Measurements from ENCODE around the gene MRGPRG.

Gene MRGPRG

DNA sequence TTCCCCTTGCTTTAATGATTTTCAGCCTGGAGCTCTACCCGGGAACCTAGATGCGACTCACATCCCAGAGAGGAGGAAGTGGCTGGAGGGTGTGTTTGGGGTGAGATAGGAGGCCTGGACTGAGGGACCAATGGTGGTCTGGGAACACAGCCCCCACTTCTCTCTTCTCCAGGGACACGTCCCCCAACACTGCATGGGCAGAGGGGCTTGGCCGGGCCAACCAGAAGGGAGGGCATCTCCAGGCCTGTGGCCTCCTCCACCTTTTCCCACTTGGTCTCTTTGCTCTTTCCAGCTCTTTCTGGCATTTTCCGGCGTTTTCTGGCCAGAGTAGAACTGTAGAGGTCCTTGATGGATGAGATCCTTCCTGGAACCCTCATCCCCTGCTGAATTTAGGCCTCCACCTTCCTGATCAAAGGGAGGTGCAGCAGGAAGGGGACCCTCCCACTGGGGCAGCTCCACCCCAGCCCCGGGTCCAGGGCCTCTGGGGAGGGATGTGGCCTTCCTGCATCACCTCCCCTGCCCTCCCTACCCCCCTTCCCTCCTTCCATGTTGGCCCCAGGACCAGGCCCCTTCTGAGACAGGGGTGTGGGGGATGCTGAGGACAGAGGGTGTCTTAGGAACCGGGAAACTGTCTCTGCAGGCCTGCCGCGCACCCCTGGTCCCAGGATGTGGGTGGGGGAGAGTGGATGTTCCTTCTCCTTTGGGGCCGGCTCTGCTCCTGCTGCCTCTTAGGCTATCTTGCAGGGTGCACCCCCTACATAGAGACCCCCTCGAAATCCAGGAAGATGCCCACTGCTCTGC, 24.4 kb downstream of the MRGPRG start:
- no peak for DNase-seq (ENCODE audit: low read depth)
- TF ChIP-seq, protein P1, sequence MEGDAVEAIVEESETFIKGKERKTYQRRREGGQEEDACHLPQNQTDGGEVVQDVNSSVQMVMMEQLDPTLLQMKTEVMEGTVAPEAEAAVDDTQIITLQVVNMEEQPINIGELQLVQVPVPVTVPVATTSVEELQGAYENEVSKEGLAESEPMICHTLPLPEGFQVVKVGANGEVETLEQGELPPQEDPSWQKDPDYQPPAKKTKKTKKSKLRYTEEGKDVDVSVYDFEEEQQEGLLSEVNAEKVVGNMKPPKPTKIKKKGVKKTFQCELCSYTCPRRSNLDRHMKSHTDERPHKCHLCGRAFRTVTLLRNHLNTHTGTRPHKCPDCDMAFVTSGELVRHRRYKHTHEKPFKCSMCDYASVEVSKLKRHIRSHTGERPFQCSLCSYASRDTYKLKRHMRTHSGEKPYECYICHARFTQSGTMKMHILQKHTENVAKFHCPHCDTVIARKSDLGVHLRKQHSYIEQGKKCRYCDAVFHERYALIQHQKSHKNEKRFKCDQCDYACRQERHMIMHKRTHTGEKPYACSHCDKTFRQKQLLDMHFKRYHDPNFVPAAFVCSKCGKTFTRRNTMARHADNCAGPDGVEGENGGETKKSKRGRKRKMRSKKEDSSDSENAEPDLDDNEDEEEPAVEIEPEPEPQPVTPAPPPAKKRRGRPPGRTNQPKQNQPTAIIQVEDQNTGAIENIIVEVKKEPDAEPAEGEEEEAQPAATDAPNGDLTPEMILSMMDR (IDR thresholded peaks at IDR 0.05; ENCODE audit: insufficient read depth, low read depth, low read length, missing control alignments) = no peak
- H3K4me3 ChIP-seq (ENCODE audit: low read length) = no peak overlapping the region

DNA sequence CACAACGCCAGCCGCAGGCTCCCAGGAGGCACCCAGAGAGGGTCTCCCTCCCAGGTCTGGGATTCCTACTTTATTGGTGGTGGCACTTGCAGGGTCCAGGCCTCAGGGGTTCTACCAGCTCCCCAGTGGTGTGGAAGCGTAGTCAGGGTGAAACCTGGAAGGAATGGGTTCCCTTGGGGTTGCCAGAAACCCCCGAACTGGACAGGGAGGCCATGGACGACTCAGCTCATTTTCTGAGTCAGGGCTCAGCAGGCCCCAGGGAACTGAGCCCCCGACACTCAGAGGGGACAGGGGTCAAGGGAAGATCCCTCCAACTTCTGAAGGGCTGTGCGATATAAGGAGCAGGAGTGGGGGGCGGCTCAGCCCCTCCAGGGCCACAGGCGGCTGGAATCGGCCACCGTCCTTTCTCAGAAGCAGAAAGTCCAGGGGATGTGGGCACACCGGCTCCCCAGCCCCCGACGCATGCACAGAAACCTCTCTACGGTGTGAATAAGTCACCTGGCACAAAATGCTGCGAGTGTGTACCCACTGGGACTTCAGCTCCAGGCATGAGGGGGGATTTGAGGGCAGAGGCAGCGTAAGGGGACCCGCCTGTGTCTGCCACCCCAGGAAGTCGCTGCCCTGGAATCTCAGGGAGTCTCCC, 25.1 kb downstream of the MRGPRG start:
- no peak for DNase-seq (ENCODE audit: low read depth)
- TF ChIP-seq, protein P1 (IDR thresholded peaks at IDR 0.05; ENCODE audit: insufficient read depth, low read depth, low read length, missing control alignments) = no peak
- H3K4me3 ChIP-seq (ENCODE audit: low read length) = no peak overlapping the region

- DNase-seq (ENCODE audit: low read depth) = no peak
- TF ChIP-seq, protein P1 (IDR thresholded peaks at IDR 0.05; ENCODE audit: insufficient read depth, low read depth, low read length, missing control alignments) = no peak
- H3K4me3 ChIP-seq (ENCODE audit: low read length) = no peak overlapping the region
These were observed 25.9 kb downstream of the MRGPRG start for GRCh38 chr11:3192511-3193372.

GRCh38 chr11:3191586-3192324, 26.9 kb downstream of the MRGPRG start:
- no peak overlapping the region for H3K4me3 ChIP-seq (ENCODE audit: low read length)
- DNase-seq (ENCODE audit: low read depth) = no peak
- TF ChIP-seq, protein P1 (IDR thresholded peaks at IDR 0.05; ENCODE audit: insufficient read depth, low read depth, low read length, missing control alignments) = no peak

DNA sequence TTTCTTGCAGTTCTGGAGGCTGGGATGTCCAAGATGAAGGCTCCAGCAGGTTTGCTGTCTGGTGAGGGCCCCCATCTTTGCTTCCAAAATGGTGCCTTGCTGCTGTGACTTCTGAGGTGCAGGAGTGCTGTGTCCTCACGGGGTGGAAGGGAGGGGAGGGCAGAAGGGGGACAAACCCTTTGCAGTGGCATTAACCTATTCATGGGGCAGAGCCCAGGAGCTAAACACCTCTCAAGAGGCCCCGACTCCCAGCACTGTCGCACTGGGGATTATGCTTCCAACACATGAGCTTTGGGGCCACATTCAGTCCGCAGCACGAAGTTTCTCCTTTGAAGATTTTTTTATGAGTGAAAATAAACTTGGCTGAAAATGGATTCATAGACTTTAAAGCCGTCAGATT, 28.0 kb downstream of the MRGPRG start:
- no peak overlapping the region for H3K4me3 ChIP-seq (ENCODE audit: low read length)
- DNase-seq (ENCODE audit: low read depth) = no peak
- TF ChIP-seq, protein P1 (IDR thresholded peaks at IDR 0.05; ENCODE audit: insufficient read depth, low read depth, low read length, missing control alignments) = no peak

- TF ChIP-seq, protein P1 (IDR thresholded peaks at IDR 0.05; ENCODE audit: insufficient read depth, low read depth, low read length, missing control alignments) = no peak
- no peak overlapping the region for H3K4me3 ChIP-seq (ENCODE audit: low read length)
- DNase-seq (ENCODE audit: low read depth) = no peak
These were observed 28.6 kb downstream of the MRGPRG start for GRCh38 chr11:3189886-3190583.

All from epithelial cell of esophagus (primary cell).